Measurements from ENCODE around the gene TRMT6.

- TF ChIP-seq CTCF (conservative IDR thresholded peaks at IDR 0.05; ENCODE audit: low read length): no peak
- no peak for TF ChIP-seq EZH2phosphoT487 (IDR thresholded peaks at IDR 0.05; ENCODE audit: borderline replicate concordance, low read depth, low read length)
These were observed 22.8 kb upstream of the TRMT6 start for GRCh38 chr20:5973172-5973571.

Measured in OCI-LY7 (cell line).